Measurements from ENCODE around the gene NTM.

Gene NTM

DNA sequence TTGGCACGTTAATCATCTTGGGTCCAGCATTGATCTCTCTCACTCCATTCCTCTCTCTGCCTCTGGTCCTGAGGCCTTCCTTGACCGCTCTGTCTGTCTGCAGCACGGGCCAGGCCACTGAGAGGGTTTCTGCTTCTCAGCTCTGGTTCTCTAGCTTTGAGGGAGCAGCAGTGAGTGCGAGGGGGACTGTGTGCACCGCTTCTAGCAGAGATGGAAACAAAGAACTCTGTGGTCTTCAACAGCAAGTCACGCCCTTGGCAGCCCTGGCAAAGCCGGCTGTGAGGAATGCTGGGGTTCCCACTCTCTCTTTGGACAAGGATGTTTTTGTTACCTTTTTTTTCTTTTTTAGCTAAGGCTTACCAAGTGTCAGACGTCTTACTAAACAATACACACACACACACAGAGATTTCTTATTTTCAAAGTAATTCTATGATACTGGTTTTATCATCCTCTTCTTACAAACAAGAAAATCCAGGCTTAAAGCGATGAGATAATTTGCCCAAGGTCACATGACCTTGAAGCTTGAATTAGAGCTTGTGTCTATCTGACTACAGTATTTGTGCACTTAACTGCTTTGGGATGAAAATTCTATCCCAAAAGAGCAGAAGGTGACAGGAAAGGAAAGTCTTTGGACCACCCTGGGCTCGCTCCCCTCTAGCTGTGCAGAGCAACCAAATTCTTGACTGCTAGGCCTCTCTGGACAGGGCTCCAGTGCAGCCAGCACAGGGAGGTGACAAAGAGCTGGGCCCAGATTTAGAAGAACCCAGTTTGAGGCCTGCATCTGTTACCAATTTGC, 293.2 kb downstream of the NTM start:
- H3K27me3 Mint-ChIP-seq (ENCODE audit: low read depth): peaks cover 2% of the 10 kb centered on the region
- no peak overlapping the region for H3K4me3 Mint-ChIP-seq
- H3K36me3 Mint-ChIP-seq (ENCODE audit: low read depth): no peaks in the 10 kb centered on the region
- no peak overlapping the region for H3K27ac Mint-ChIP-seq
- no peaks in the 10 kb centered on the region for H3K4me1 Mint-ChIP-seq (ENCODE audit: low read depth)
- H3K9me3 Mint-ChIP-seq: no peaks in the 10 kb centered on the region
- DNase-seq (ENCODE audit: low spot score): no peak

GRCh38 chr11:131664293-131664692, 293.9 kb downstream of the NTM start:
- Mint-ChIP-seq H3K36me3 (ENCODE audit: low read depth) (no peaks in the 10 kb centered on the region), H3K27me3 (ENCODE audit: low read depth) (peaks cover 2% of the 10 kb centered on the region), H3K4me3 (no peak overlapping the region), H3K4me1 (ENCODE audit: low read depth) (peaks cover 3% of the 10 kb centered on the region), H3K9me3 (no peaks in the 10 kb centered on the region), H3K27ac (no peak overlapping the region)
- DNase-seq (ENCODE audit: low spot score): no peak

DNA sequence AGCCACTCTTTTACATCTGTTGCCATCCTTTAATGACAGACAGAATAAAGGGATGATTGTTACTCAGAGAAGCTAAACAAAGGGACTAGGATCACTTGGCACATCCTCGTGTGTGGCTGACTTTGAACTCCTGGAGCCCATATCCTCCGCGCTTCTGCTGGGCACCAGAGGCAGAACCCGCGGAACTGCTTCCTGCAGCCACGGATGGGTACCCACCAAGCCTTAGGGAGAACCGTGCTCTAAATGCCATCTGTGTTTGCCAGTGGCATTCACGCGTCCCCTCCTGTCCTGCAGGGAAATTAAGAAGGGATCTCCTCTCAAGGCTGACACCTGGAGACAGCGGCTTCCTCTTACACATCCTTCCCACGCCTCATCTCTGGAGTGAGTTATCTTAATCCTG, 294.4 kb downstream of the NTM start:
- no peaks in the 10 kb centered on the region for H3K9me3 Mint-ChIP-seq
- no peaks in the 10 kb centered on the region for H3K36me3 Mint-ChIP-seq (ENCODE audit: low read depth)
- peaks cover 2% of the 10 kb centered on the region for H3K27me3 Mint-ChIP-seq (ENCODE audit: low read depth)
- peaks cover 3% of the 10 kb centered on the region for H3K4me1 Mint-ChIP-seq (ENCODE audit: low read depth)
- DNase-seq (ENCODE audit: low spot score): no peak
- H3K4me3 Mint-ChIP-seq: no peak overlapping the region
- no peak overlapping the region for H3K27ac Mint-ChIP-seq

- H3K27me3 Mint-ChIP-seq (ENCODE audit: low read depth): peaks cover 2% of the 10 kb centered on the region
These were observed 295.0 kb downstream of the NTM start for GRCh38 chr11:131665344-131665968.

DNA sequence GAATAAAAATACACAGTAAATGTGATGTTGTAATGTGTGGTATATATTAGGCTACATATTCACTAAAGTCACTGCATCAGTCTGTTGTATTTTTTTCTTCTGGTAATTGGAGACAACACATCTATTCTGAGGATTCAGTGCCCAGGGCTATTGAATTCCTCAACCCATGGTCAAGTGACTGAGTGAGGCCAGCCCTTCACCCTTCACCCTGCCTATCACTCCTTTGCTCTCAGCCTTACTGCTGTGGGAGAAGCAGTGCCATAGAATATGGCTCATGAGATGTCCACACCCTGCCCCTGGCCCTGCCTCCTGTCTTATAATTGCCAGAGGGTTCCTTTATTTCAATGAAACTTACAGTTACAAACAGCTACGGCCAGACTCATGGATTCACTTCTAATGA, 295.6 kb downstream of the NTM start:
- H3K9me3 Mint-ChIP-seq: no peaks in the 10 kb centered on the region
- H3K27ac Mint-ChIP-seq: no peak overlapping the region
- peaks cover 3% of the 10 kb centered on the region for H3K4me1 Mint-ChIP-seq (ENCODE audit: low read depth)
- no peaks in the 10 kb centered on the region for H3K36me3 Mint-ChIP-seq (ENCODE audit: low read depth)
- no peak overlapping the region for H3K4me3 Mint-ChIP-seq
- peaks cover 2% of the 10 kb centered on the region for H3K27me3 Mint-ChIP-seq (ENCODE audit: low read depth)
- DNase-seq (ENCODE audit: low spot score): no peak

More at GRCh38 chr11:131665344-131665968, 295.0 kb downstream of the NTM start:
- H3K36me3 Mint-ChIP-seq (ENCODE audit: low read depth): no peaks in the 10 kb centered on the region
- H3K4me1 Mint-ChIP-seq (ENCODE audit: low read depth): peaks cover 3% of the 10 kb centered on the region
- H3K4me3 Mint-ChIP-seq: no peak overlapping the region
- H3K9me3 Mint-ChIP-seq: no peaks in the 10 kb centered on the region
- no peak overlapping the region for H3K27ac Mint-ChIP-seq
- DNase-seq (ENCODE audit: low spot score): no peak

DNA sequence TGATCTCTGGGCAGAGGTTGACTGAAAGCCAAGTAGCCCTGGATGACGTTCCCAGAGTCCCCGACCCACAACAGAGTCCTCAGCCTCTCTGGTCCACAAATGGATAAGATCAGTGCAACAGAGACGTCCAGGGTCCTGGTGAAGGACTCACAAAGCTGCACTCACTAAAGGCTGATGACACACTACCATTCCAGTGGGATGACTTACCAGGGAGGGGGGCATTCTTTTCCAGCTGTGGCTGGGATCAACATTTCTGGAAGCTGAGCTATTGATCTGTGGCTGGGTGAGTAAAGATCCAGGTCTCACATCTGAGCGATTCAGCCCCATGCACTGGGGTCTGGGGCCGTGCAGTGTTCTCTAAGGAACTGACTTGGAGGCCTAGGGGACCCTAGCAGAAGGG, 296.2 kb downstream of the NTM start:
- Mint-ChIP-seq H3K9me3 (no peaks in the 10 kb centered on the region), H3K27me3 (ENCODE audit: low read depth) (no peaks in the 10 kb centered on the region), H3K27ac (no peak overlapping the region), H3K36me3 (ENCODE audit: low read depth) (no peaks in the 10 kb centered on the region), H3K4me3 (no peak overlapping the region), H3K4me1 (ENCODE audit: low read depth) (peaks cover 3% of the 10 kb centered on the region)
- no peak for DNase-seq (ENCODE audit: low spot score)

DNA sequence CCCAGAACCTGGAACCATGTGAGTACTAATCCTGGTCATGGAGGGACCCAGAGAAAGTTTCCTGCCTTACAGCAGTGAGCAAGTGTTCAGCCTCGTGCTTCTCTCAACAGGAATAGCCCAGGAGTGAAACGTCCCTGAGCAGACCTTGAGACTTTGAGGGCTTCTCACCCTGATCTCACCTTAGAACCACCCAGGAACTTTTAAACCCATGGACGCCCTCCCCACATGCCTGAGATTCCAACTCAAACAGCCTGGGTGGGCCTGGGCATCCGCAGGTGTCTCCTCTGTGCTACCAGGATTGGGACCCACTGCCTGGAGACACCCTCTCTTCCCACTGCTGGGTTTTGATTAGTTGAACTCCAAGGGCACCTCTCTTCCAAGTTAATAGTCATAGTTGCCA, 297.2 kb downstream of the NTM start:
- DNase-seq (ENCODE audit: low spot score): no peak
- Mint-ChIP-seq H3K4me3 (no peak overlapping the region), H3K27me3 (ENCODE audit: low read depth) (no peaks in the 10 kb centered on the region), H3K9me3 (no peaks in the 10 kb centered on the region), H3K27ac (no peak overlapping the region), H3K36me3 (ENCODE audit: low read depth) (no peaks in the 10 kb centered on the region), H3K4me1 (ENCODE audit: low read depth) (peaks cover 3% of the 10 kb centered on the region)

GRCh38 chr11:131668500-131669400, 298.3 kb downstream of the NTM start:
- Mint-ChIP-seq H3K4me1 (ENCODE audit: low read depth) (peaks cover 3% of the 10 kb centered on the region), H3K27ac (no peak overlapping the region), H3K27me3 (ENCODE audit: low read depth) (no peaks in the 10 kb centered on the region), H3K4me3 (no peak overlapping the region), H3K36me3 (ENCODE audit: low read depth) (no peaks in the 10 kb centered on the region), H3K9me3 (no peaks in the 10 kb centered on the region)
- DNase-seq (ENCODE audit: low spot score): peak; percentile 11

GRCh38 chr11:131669401-131669780, 299.0 kb downstream of the NTM start:
- H3K9me3 Mint-ChIP-seq: no peaks in the 10 kb centered on the region
- H3K4me1 Mint-ChIP-seq (ENCODE audit: low read depth): peaks cover 3% of the 10 kb centered on the region
- no peak overlapping the region for H3K4me3 Mint-ChIP-seq
- H3K27ac Mint-ChIP-seq: no peak overlapping the region
- no peaks in the 10 kb centered on the region for H3K27me3 Mint-ChIP-seq (ENCODE audit: low read depth)
- H3K36me3 Mint-ChIP-seq (ENCODE audit: low read depth): no peaks in the 10 kb centered on the region
- no peak for DNase-seq (ENCODE audit: low spot score)

GRCh38 chr11:131670876-131671275, 300.5 kb downstream of the NTM start:
- peaks cover 3% of the 10 kb centered on the region for H3K4me1 Mint-ChIP-seq (ENCODE audit: low read depth)
- no peak overlapping the region for H3K27ac Mint-ChIP-seq
- H3K27me3 Mint-ChIP-seq (ENCODE audit: low read depth): no peaks in the 10 kb centered on the region
- DNase-seq (ENCODE audit: low spot score): no peak
- H3K36me3 Mint-ChIP-seq (ENCODE audit: low read depth): no peaks in the 10 kb centered on the region
- no peak overlapping the region for H3K4me3 Mint-ChIP-seq
- no peaks in the 10 kb centered on the region for H3K9me3 Mint-ChIP-seq

DNA sequence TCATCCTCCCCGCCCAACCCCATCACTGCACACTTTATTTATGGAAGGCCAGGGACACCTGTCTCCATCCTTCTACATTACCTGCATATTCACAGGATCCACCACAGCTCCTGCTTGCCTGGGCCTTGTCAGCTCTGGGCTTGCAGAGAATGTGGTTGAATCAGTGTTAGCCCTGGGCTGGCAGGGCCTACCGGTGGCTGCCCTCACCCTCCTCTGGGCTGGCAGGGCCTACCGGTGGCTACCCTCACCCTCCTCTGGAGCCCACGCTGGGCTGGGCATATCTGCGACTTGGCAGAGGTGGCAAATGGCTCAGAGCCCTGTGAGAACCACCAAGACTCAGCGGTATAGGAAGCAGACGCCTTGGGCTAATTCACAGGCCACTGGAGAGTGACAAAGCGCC, 300.9 kb downstream of the NTM start:
- H3K36me3 Mint-ChIP-seq (ENCODE audit: low read depth): no peaks in the 10 kb centered on the region
- no peaks in the 10 kb centered on the region for H3K9me3 Mint-ChIP-seq
- peaks cover 3% of the 10 kb centered on the region for H3K4me1 Mint-ChIP-seq (ENCODE audit: low read depth)
- H3K27ac Mint-ChIP-seq: no peak overlapping the region
- H3K4me3 Mint-ChIP-seq: no peak overlapping the region
- no peaks in the 10 kb centered on the region for H3K27me3 Mint-ChIP-seq (ENCODE audit: low read depth)
- no peak for DNase-seq (ENCODE audit: low spot score)

- no peak for DNase-seq (ENCODE audit: low spot score)
- no peak overlapping the region for H3K27ac Mint-ChIP-seq
- H3K27me3 Mint-ChIP-seq (ENCODE audit: low read depth): no peaks in the 10 kb centered on the region
- no peak overlapping the region for H3K4me3 Mint-ChIP-seq
- peaks cover 3% of the 10 kb centered on the region for H3K4me1 Mint-ChIP-seq (ENCODE audit: low read depth)
- H3K36me3 Mint-ChIP-seq (ENCODE audit: low read depth): no peaks in the 10 kb centered on the region
- no peaks in the 10 kb centered on the region for H3K9me3 Mint-ChIP-seq
These were observed 301.3 kb downstream of the NTM start for GRCh38 chr11:131671734-131672133.

GRCh38 chr11:131672191-131672590, 301.8 kb downstream of the NTM start:
- H3K27ac Mint-ChIP-seq: no peak overlapping the region
- peaks cover 3% of the 10 kb centered on the region for H3K4me1 Mint-ChIP-seq (ENCODE audit: low read depth)
- H3K4me3 Mint-ChIP-seq: no peak overlapping the region
- no peaks in the 10 kb centered on the region for H3K36me3 Mint-ChIP-seq (ENCODE audit: low read depth)
- no peaks in the 10 kb centered on the region for H3K9me3 Mint-ChIP-seq
- DNase-seq (ENCODE audit: low spot score): no peak
- H3K27me3 Mint-ChIP-seq (ENCODE audit: low read depth): no peaks in the 10 kb centered on the region

All from T-helper 2 cell treated with Interferon-gamma antibody and Interleukin-4, amounts not matched to agents 5 μg/mL and 100 μg/mL, for 36 hours (primary cell).